ENCODE data around the gene ETF1.

DNA sequence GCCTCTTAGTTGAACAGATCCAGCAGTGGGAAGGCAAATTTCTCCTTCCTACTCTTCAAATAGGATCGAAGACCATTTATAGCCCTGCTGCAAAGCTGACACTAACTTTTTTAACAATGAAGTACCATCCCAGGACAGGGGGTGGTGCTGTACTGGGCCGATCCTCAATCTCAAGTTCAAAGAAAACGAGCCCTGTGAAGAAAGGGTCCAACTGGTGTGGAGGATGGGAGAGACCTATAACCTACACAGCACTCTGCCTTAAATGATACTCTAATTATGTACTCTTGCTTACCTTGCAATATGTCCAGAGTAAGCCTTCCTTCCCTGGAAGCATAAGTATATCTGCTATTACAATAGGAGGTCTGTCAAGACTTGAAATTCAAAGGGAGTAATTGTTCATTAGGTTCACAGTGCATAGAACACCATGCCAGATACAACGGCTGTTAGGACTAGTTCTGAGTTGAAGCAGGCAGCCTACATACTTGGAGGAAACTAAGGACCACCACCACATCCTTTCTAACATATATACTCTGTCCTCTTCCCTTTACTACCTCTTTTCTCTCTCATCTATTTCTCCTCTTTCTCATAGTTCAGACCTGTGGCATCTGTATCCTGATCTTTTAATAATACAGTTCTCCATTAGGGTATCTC, 6.2 kb downstream of the ETF1 start:
- peak; percentile 47 for TF ChIP-seq CTCF (IDR thresholded peaks at IDR 0.05)
- TF ChIP-seq ZFX (IDR thresholded peaks at IDR 0.05; ENCODE audit: borderline replicate concordance) = no peak

Measured in 22Rv1 (cell line).